Fibroblast of lung (primary cell): ENCODE results near the gene FBRSL1.

Experiments used
- EZH2 ChIP-seq: IDR thresholded peaks from 2 replicates; pipeline ENCODE4 v1.5.1; 2012; ENCODE audit warnings: low read length, control low read depth, mild to moderate bottlenecking; ENCODE audit errors: missing control alignments
- TF ChIP-seq, protein P1 (sequence below), 2 donors: IDR thresholded peaks in 1 of 2; conservative IDR thresholded peaks in 1 of 2; 1 replicate in 1 of 2; 2 replicates in 1 of 2; pipeline ENCODE4 v1.5.1; 2011 to 2012; ENCODE audit warnings: low read length in 2 of 2, control low read depth in 1 of 2, inconsistent platforms in 1 of 2, low read depth in 1 of 2, mild to moderate bottlenecking in 1 of 2

DNA sequence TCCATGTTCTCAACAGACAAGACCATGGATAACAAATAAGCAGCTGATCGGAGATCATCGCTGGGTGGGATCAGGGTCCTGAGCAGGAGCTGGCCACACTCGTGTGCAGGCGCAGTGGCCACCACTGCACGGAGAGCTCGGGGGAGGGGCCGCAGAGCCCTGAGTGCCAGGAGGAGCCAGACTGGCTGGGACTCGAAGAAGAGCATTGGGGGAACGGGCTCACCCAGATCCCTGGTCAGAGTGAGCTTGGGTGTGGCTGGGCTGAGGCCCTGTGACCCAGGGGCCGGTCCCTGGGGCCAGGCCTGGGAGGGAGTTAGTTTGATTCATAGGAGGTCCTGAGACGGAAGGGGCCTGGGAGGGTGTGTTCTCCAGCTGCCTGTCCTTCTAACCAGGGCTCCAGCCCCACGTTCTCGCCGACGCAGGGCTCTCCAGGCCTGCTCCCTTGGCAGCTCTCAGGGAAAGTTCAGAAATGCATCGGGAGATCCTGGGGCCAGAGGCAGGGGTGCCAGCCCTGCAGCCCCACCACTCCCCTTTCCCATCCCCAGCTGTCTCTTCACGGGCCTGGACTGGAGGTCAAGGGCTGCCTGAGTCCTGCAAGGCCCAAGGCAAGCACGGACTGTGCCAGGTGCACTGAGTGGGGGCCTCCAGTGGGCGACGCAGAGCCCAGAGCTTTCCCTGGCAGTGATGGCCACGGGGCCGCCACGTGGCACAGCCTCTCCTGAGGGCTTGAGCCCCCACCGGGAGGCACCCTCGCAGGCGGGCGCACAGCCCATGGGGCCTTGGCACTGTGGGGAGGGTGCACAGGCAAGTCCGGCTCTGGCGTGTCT lies 48.1 kb downstream of the FBRSL1 start:
- TF ChIP-seq, protein P1, sequence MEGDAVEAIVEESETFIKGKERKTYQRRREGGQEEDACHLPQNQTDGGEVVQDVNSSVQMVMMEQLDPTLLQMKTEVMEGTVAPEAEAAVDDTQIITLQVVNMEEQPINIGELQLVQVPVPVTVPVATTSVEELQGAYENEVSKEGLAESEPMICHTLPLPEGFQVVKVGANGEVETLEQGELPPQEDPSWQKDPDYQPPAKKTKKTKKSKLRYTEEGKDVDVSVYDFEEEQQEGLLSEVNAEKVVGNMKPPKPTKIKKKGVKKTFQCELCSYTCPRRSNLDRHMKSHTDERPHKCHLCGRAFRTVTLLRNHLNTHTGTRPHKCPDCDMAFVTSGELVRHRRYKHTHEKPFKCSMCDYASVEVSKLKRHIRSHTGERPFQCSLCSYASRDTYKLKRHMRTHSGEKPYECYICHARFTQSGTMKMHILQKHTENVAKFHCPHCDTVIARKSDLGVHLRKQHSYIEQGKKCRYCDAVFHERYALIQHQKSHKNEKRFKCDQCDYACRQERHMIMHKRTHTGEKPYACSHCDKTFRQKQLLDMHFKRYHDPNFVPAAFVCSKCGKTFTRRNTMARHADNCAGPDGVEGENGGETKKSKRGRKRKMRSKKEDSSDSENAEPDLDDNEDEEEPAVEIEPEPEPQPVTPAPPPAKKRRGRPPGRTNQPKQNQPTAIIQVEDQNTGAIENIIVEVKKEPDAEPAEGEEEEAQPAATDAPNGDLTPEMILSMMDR (conservative IDR thresholded peaks at IDR 0.05 in 1 of 2, IDR thresholded peaks at IDR 0.05 in 1 of 2; ENCODE audit: low read depth in 1 of 2, low read length in 2 of 2), result no peak
- no peak for TF ChIP-seq EZH2
